ENCODE results near the gene PPP2R5A.

Gene PPP2R5A

GRCh38 chr1:212329105-212329504, 43.9 kb downstream of the PPP2R5A start:
- Histone ChIP-seq H3K9ac (ENCODE audit: low read length) (no peak overlapping the region), H4K20me1 (ENCODE audit: insufficient read depth, low read length) (no peaks in the 10 kb centered on the region), H3F3A (ENCODE audit: insufficient read depth, low read length) (no peaks in the 10 kb centered on the region), H3K9me2 (ENCODE audit: low read depth, low read length) (no peaks in the 10 kb centered on the region), H3K4me3 (ENCODE audit: low read depth, low read length, poor library complexity, severe bottlenecking) (no peak overlapping the region), H3K4me1 (ENCODE audit: insufficient read depth, low read length, severe bottlenecking) (no peaks in the 10 kb centered on the region), H3K27me3 (ENCODE audit: insufficient read depth, low read length) (no peaks in the 10 kb centered on the region), H2AFZ (ENCODE audit: low read length) (no peak overlapping the region), H3K9me3 (ENCODE audit: low read length) (no peaks in the 10 kb centered on the region), H3K36me3 (ENCODE audit: insufficient read depth, low read length) (peaks cover 40% of the 10 kb centered on the region), H3K27ac (ENCODE audit: low read depth, low read length, poor library complexity, severe bottlenecking) (no peak overlapping the region), H3K79me2 (ENCODE audit: insufficient read depth, low read length) (peaks cover 23% of the 10 kb centered on the region), H3K4me2 (ENCODE audit: low read length) (no peak overlapping the region)
- TF ChIP-seq EZH2 (IDR thresholded peaks at IDR 0.05; ENCODE audit: borderline replicate concordance, low read length) = no peak
- TF ChIP-seq CTCF (IDR thresholded peaks at IDR 0.05; ENCODE audit: low read length) = no peak

GRCh38 chr1:212341090-212341489, 55.9 kb downstream of the PPP2R5A start:
- TF ChIP-seq EZH2 (IDR thresholded peaks at IDR 0.05; ENCODE audit: borderline replicate concordance, low read length) (no peak), CTCF (IDR thresholded peaks at IDR 0.05; ENCODE audit: low read length) (no peak)
- Histone ChIP-seq H3K9ac (ENCODE audit: low read length) (no peak overlapping the region), H3K4me3 (ENCODE audit: low read depth, low read length, poor library complexity, severe bottlenecking) (no peak overlapping the region), H3K36me3 (ENCODE audit: insufficient read depth, low read length) (peaks cover 53% of the 10 kb centered on the region), H3K79me2 (ENCODE audit: insufficient read depth, low read length) (no peaks in the 10 kb centered on the region), H3F3A (ENCODE audit: insufficient read depth, low read length) (no peaks in the 10 kb centered on the region), H3K27ac (ENCODE audit: low read depth, low read length, poor library complexity, severe bottlenecking) (no peak overlapping the region), H3K9me3 (ENCODE audit: low read length) (no peaks in the 10 kb centered on the region), H3K27me3 (ENCODE audit: insufficient read depth, low read length) (no peaks in the 10 kb centered on the region), H2AFZ (ENCODE audit: low read length) (no peak overlapping the region), H3K4me2 (ENCODE audit: low read length) (no peak overlapping the region), H3K4me1 (ENCODE audit: insufficient read depth, low read length, severe bottlenecking) (no peaks in the 10 kb centered on the region), H4K20me1 (ENCODE audit: insufficient read depth, low read length) (no peaks in the 10 kb centered on the region), H3K9me2 (ENCODE audit: low read depth, low read length) (no peaks in the 10 kb centered on the region)

- H4K20me1 ChIP-seq (ENCODE audit: insufficient read depth, low read length) = no peaks in the 10 kb centered on the region
Measured at GRCh38 chr1:212344905-212345304, 59.7 kb downstream of the PPP2R5A start.

More at GRCh38 chr1:212344905-212345304, 59.7 kb downstream of the PPP2R5A start:
- Histone ChIP-seq H3K27ac (ENCODE audit: low read depth, low read length, poor library complexity, severe bottlenecking) (no peak overlapping the region), H3K36me3 (ENCODE audit: insufficient read depth, low read length) (peaks cover 73% of the 10 kb centered on the region), H2AFZ (ENCODE audit: low read length) (no peak overlapping the region), H3K79me2 (ENCODE audit: insufficient read depth, low read length) (no peaks in the 10 kb centered on the region), H3K9me3 (ENCODE audit: low read length) (no peaks in the 10 kb centered on the region), H3F3A (ENCODE audit: insufficient read depth, low read length) (no peaks in the 10 kb centered on the region), H3K9me2 (ENCODE audit: low read depth, low read length) (no peaks in the 10 kb centered on the region), H3K4me1 (ENCODE audit: insufficient read depth, low read length, severe bottlenecking) (no peaks in the 10 kb centered on the region), H3K4me2 (ENCODE audit: low read length) (no peak overlapping the region), H3K27me3 (ENCODE audit: insufficient read depth, low read length) (no peaks in the 10 kb centered on the region), H3K4me3 (ENCODE audit: low read depth, low read length, poor library complexity, severe bottlenecking) (no peak overlapping the region), H3K9ac (ENCODE audit: low read length) (no peak overlapping the region)
- TF ChIP-seq CTCF (IDR thresholded peaks at IDR 0.05; ENCODE audit: low read length) (no peak), EZH2 (IDR thresholded peaks at IDR 0.05; ENCODE audit: borderline replicate concordance, low read length) (no peak)
